GM18870 (cell line): ENCODE data around the gene NDUFS2.
"Not testable (repeated sequence)": the region's sequence is repeated elsewhere in the genome, so short reads cannot be mapped to it uniquely, and the experiment has no call there.

Experiments
- ATAC-seq: cut with Tn5 transposase; IDR thresholded peaks from one replicate; pipeline ENCODE4 v1.9.1; 2021; ENCODE audit warnings: moderate library complexity; ENCODE audit not compliant: unreplicated experiment

NDUFS2 gene

DNA sequence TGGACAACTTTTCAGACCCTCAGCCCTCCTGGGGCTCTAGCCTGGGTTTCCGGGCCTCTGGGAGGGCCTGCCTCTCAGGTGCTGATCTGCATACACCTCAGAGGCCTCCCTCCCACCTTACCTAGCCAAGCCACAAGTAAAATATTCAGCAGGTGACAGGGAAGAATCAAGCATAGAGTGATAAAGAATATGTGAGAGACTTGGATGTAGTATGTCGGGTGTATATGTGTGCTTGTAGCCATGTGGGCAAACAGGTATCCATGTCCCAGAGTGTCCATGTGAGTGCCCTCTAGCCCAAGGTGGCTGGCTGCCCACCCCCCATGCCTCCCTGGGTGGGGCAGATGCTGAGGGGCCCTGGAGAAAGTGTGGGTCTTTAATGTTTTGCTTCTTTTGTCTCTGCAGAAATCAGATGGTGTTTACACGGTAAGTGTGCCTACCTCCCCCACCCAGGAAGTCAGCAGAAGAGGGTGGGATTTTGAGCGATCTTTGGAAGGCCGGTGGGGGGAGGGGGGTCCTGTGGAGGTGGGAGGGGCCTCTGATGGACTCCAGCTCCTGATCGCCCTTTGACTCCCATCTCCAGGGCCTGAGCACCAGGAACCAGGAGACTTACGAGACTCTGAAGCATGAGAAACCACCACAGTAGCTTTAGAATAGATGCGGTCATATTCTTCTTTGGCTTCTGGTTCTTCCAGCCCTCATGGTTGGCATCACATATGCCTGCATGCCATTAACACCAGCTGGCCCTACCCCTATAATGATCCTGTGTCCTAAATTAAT is 16.3 kb downstream of the NDUFS2 start:
- ATAC-seq: no peak

GRCh38 chr1:161219078-161219892 is 17.1 kb downstream of the NDUFS2 start:
- ATAC-seq: no peak

DNA sequence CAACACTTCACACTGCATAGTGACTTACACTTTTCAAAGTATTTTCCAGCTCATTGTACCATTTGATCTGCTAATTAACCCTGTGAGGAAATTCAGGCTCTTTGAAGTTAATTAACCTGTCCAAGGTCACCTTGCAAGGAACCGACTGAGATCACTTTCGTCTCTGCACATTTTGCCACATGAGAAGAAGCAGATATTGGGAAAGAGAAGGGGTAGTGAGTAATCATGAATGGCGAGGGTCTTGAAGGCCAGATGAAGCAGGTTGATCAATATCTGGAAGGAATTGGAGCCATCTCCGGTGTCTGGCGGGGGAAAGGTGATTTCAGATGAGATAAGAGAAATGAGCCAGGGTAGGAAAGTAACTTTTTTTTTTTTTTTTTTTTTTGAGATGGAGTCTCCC is 17.8 kb downstream of the NDUFS2 start:
- ATAC-seq: no peak

GRCh38 chr1:161222175-161223019 is 20.2 kb downstream of the NDUFS2 start:
- ATAC-seq: no peak

GRCh38 chr1:161223805-161224694 is 21.9 kb downstream of the NDUFS2 start:
- no peak for ATAC-seq

GRCh38 chr1:161224695-161225087 is 22.5 kb downstream of the NDUFS2 start:
- not testable (repeated sequence) for ATAC-seq

DNA sequence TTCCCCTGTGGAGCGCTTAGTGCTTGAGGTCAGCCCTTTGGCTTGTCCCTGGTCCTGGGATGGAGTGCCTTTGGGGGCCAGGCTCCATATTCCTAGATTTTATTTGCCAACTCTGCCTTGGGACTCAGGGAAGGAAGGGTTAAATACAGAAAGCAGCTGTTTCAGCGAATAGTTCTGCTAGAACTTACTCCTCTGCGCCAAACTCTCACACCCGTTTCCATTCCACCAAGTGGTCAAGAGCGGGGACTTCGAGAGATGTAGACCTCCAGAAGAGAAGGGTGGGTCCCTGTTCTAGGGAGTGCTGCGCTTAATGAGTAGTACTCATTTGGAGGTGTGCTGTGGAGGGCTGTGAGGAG is 23.0 kb downstream of the NDUFS2 start:
- ATAC-seq: no peak

DNA sequence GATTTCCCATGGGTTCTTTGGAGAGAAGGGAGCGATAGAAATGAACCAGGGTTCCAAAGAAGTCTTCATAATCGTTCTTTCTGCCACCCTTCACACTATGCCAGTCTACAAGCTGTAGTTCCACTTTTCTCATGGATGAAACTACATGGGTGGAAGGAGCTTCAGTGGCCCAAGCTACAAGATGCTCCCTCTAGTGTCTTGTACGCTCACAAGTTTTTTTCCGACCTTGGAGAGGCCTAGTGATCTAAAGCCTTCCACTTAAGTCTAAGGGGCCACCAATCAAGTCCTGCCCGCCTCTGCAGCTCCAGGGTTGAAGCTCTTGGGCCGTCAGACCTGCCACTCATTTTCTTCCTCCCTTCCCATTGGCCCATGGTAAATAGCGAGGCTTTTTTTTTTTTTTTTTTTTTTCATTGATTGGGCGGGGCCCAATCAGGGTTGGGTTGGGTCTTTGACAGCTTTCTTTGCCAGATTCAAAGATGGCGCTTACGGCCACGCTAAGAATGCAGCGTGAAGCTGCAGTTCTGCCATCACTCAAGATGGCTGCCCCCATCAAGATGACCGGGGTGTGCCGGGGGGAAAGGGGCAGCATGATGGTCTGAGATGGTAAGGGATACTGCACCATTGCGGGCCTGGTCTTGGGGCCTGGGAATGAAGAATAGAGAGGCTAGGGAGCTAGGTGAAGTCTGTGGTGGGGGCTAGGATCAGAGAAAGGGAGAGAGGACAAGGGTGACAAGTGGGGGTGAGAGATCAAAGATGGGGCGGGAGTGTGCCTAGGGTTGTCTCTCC is 23.6 kb downstream of the NDUFS2 start, which contains the start of gene TOMM40L:
TOMM40L (plus strand) TSS at position 527 of the 786 bp plus-strand sequence. CDS start 430 bp downstream, outside the sequence.
- peak; percentile 94 for ATAC-seq

- no peak for ATAC-seq
Measured at GRCh38 chr1:161226320-161226711, 24.1 kb downstream of the NDUFS2 start.

DNA sequence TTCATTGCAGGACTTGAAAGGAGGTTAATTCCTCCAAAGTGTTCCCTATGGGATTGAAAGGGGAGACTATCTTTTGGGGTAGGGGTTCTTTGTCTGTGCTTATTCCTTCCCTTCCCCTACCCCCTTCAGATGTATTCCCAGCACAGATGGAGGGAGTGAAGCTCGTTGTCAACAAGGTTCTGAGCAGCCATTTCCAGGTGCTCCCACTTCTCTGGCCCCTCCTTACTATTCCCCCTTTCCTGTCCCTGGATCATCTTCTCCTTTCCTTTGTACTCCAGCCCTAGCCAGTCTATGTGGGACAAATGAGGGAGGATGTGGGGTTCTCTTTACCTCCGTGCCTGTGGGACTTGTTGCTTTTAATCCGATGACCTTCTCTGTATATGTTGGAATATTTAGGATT is 24.6 kb downstream of the NDUFS2 start:
- no peak for ATAC-seq

GRCh38 chr1:161227196-161227871 is 25.2 kb downstream of the NDUFS2 start:
- ATAC-seq: no peak

DNA sequence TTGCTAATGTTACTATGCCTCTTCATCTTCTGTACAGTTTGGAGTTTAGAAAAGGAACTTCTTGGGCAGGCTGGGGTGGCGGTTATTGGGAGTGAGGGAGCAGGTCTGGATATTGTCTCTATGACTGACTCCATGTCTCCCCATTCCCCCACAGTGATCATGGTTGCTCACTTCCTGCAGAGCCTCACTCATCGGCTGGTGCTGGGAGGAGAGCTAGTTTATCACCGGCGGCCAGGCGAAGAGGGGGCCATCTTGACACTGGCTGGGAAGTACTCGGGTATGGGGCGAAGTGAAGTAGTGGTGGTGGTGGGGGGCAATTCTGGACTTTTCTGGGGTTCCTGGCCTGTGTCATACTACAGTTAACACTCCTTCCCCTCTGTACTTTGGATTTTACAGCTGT is 25.9 kb downstream of the NDUFS2 start:
- ATAC-seq: no peak

DNA sequence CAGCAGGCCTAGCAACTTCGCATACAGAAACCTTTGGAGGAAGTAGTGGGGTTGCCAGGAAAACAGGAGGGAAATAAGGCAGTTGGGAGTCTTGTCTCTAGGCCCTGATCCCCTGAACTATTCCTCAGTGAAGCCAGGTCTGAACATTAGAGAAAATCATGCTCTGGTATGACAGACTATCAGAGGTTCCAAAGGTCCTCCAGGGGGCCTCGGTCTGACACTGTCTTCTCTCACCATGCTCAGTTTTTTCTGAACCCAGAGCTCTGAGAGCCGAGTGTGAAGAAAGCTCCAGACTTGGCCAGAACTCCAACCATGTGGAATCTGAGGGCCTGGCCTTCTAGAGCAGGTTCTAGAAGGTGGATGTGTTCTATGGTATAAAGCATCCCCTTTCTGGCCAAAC is 27.7 kb downstream of the NDUFS2 start:
- ATAC-seq: no peak

DNA sequence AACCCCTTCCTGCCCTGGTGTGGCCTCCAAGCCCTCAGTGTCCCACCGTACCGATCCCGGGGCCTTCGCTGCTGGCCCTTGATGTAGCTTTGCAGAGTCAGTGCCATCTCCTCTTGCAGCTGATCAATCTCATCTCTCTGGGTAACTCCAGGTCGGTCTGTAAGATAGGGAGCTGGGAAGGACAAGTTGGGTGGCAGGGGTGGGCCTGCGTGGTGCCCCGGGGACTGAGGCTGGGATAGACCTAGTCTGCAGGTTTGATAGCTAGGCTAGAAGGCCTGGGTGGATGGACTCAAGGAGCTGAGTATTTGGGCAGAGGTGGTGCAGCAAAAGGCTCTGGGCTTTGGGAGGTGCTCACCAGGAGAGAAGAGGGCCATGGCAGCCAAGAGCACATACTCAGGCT is 28.6 kb downstream of the NDUFS2 start:
- no peak for ATAC-seq

GRCh38 chr1:161233102-161233501 is 30.9 kb downstream of the NDUFS2 start:
- ATAC-seq: no peak

- no peak for ATAC-seq
Measured at GRCh38 chr1:161235957-161236775, 34.0 kb downstream of the NDUFS2 start.

- no peak for ATAC-seq
Measured at GRCh38 chr1:161238039-161238473, 35.9 kb downstream of the NDUFS2 start, which contains the start of gene NR1I3. NR1I3 (minus strand) TSS chr1:161238203; CDS start chr1:161236565, 1,638 bp downstream.

DNA sequence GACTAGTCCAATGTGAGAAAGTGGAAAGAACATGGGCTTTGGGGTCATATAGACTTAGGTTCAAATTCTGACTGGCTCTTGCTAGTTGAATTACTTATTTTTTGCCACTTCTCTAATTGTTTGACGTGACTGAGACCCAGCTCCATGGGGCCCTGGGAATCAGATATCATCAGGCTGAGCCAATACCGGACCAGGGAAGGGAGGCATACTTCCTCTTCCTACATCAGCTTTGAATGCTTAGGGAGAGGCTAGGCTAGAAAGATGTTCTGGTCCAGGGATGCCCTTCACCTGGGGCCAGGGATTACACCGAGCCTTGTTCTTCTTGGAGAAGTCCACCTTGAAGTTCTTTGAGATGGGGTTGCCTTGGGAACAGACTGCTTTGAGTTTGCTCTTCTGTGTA is 39.5 kb downstream of the NDUFS2 start:
- no peak for ATAC-seq
